Left cardiac atrium (tissue), 4 donors: ENCODE results near the gene DUSP2. TPM values are rescaled to one million over a fixed set of nuclear protein-coding genes. Genes with fewer than 3 reads are reported as not detected.
"Not testable (repeated sequence)": the region's sequence is repeated elsewhere in the genome, so short reads cannot be mapped to it uniquely, and the experiment has no call there.

Experiments
- ATAC-seq, 2 donors: fragments of 200-7000 bp; cut with Tn5 transposase; one replicate each; pipeline ENCODE4 v1.9.1; 2020; ENCODE audit warnings: mild to moderate bottlenecking in 2 of 2, moderate library complexity in 2 of 2
- DNase-seq: peaks from one replicate; pipeline ENCODE4 v3.0.0-alpha.2; 2020
- intact Hi-C, 2 donors: fragments of 100-400 bp; cut with DNase I; formaldehyde crosslinking; loops; one replicate each; pipeline versions ENCODE4 v1.14.1 to v1.15.1; 2022 to 2023
- total RNA-seq, 2 donors: library from RNA; stranded (reverse); fragmentation: NEBNext Ultra II Directional; extraction: Animal tissue kit (Norgen Biotek cat#: 25700); gene quantifications; one replicate each; pipeline ENCODE4 v1.2.1, GENCODE V29; 2021
- donor health status: DM: no; HTN: yes; CAD: no.
- donor health status: DM: no; HTN: yes; CAD: no; lungs with severe emphysema.
- donor health status: DM: yes; HTN: yes; CAD: no.
- donor health status: Dilated cardiomyopathy.

The DUSP2 gene
- total RNA-seq, 2 donors from 2014 or later, result 1.6 to 2.4 TPM

GRCh38 chr2:96150791-96151594, 5.8 kb upstream of the DUSP2 start:
- intact Hi-C loops, result no loop called here
- ATAC-seq, result no peak
- DNase-seq, result no peak

GRCh38 chr2:96150007-96150640, 4.9 kb upstream of the DUSP2 start:
- ATAC-seq (no peak), DNase-seq (no peak)
- intact Hi-C loops, result no loop called here

GRCh38 chr2:96148410-96149217, 3.4 kb upstream of the DUSP2 start:
- DNase-seq, result peak; percentile 84
- peak; percentile 46 to 77 for ATAC-seq
- intact Hi-C loops, result no loop called here

- ATAC-seq, result no peak
Observed at GRCh38 chr2:96147593-96148201, 2.5 kb upstream of the DUSP2 start.

GRCh38 chr2:96146881-96147592, 1.8 kb upstream of the DUSP2 start:
- ATAC-seq (no peak), DNase-seq (no peak)
- intact Hi-C loops, result no loop called here

More at GRCh38 chr2:96147593-96148201, 2.5 kb upstream of the DUSP2 start:
- DNase-seq, result no peak
- intact Hi-C loops, result no loop called here

- intact Hi-C loops, result no loop called here
- ATAC-seq, result peak; percentile 7 to 10
- no peak for DNase-seq
Observed at GRCh38 chr2:96146153-96146880, 1.1 kb upstream of the DUSP2 start.

GRCh38 chr2:96145848-96146152, 560 bp upstream of the DUSP2 start:
- DNase-seq (no peak), ATAC-seq (no peak)
- intact Hi-C loops, result no loop called here

- DNase-seq, result no peak
- intact Hi-C loops, result no loop called here
- ATAC-seq, result no peak
Observed at GRCh38 chr2:96144481-96145035, 682 bp downstream of the DUSP2 start.

- intact Hi-C loops, result no loop called here
- ATAC-seq, result no peak
- no peak for DNase-seq
Observed at GRCh38 chr2:96143848-96144480, 1.3 kb downstream of the DUSP2 start.

GRCh38 chr2:96143231-96143847, 1.9 kb downstream of the DUSP2 start:
- DNase-seq (peak; percentile 17), ATAC-seq (no peak)
- intact Hi-C loops, result no loop called here

GRCh38 chr2:96142217-96143113, 2.8 kb downstream of the DUSP2 start:
- intact Hi-C loops, result no loop called here
- DNase-seq (peak; percentile 13), ATAC-seq (no peak)

- ATAC-seq, DNase-seq, intact Hi-C loops: not testable (repeated sequence)
Observed at GRCh38 chr2:96141624-96141967, 3.6 kb downstream of the DUSP2 start.

- ATAC-seq (no peak), DNase-seq (no peak)
- intact Hi-C loops, result no loop called here
Observed at GRCh38 chr2:96140941-96141623, 4.2 kb downstream of the DUSP2 start.

GRCh38 chr2:96139181-96139758, 6.0 kb downstream of the DUSP2 start:
- intact Hi-C loops, result loop anchor here (2.0 to 10.0 kb wide), 3 partner anchors 116 to 368 kb away; partner anchors contain the start of gene NEURL3 (in 2 of the 2)
- no peak for DNase-seq
- no peak for ATAC-seq
